GM21786 (cell line): ENCODE results near the gene CYFIP1.

Experiments used
- ATAC-seq: cut with Tn5 transposase; IDR thresholded peaks from one replicate; pipeline ENCODE4 v1.9.1; 2021; ENCODE audit not compliant: unreplicated experiment

Gene CYFIP1

GRCh38 chr15:22918596-22919140 is 61.5 kb downstream of the CYFIP1 start:
- no peak for ATAC-seq

- ATAC-seq: no peak
Measured at GRCh38 chr15:22918056-22918455, 62.1 kb downstream of the CYFIP1 start.

GRCh38 chr15:22917556-22917955 is 62.6 kb downstream of the CYFIP1 start:
- no peak for ATAC-seq

GRCh38 chr15:22916606-22917350 is 63.4 kb downstream of the CYFIP1 start:
- ATAC-seq: no peak

GRCh38 chr15:22915866-22916515 is 64.2 kb downstream of the CYFIP1 start:
- ATAC-seq: no peak

GRCh38 chr15:22913646-22914380 is 66.4 kb downstream of the CYFIP1 start:
- ATAC-seq: no peak

GRCh38 chr15:22912256-22912655 is 67.9 kb downstream of the CYFIP1 start:
- no peak for ATAC-seq

GRCh38 chr15:22911306-22911705 is 68.9 kb downstream of the CYFIP1 start:
- ATAC-seq: no peak

- no peak for ATAC-seq
Measured at GRCh38 chr15:22908830-22909229, 71.3 kb downstream of the CYFIP1 start.

GRCh38 chr15:22907161-22907950 is 72.8 kb downstream of the CYFIP1 start:
- ATAC-seq: no peak

- ATAC-seq: no peak
Measured at GRCh38 chr15:22904736-22905135, 75.4 kb downstream of the CYFIP1 start.

GRCh38 chr15:22903961-22904534 is 76.1 kb downstream of the CYFIP1 start:
- no peak for ATAC-seq

- no peak for ATAC-seq
Measured at GRCh38 chr15:22903427-22903826, 76.7 kb downstream of the CYFIP1 start.

GRCh38 chr15:22902981-22903380 is 77.2 kb downstream of the CYFIP1 start:
- no peak for ATAC-seq

GRCh38 chr15:22902578-22902977 is 77.6 kb downstream of the CYFIP1 start:
- ATAC-seq: no peak

GRCh38 chr15:22902046-22902445 is 78.1 kb downstream of the CYFIP1 start:
- no peak for ATAC-seq

GRCh38 chr15:22895465-22896190 is 84.5 kb downstream of the CYFIP1 start:
- ATAC-seq: peak; percentile 72

- no peak for ATAC-seq
Measured at GRCh38 chr15:22893881-22894280, 86.3 kb downstream of the CYFIP1 start.

- no peak for ATAC-seq
Measured at GRCh38 chr15:22893081-22893480, 87.1 kb downstream of the CYFIP1 start.

GRCh38 chr15:22892333-22892732 is 87.8 kb downstream of the CYFIP1 start:
- no peak for ATAC-seq
